ENCODE results near the gene SHISAL1. TPM values are rescaled to one million over a fixed set of nuclear protein-coding genes. Genes with fewer than 3 reads are reported as not detected.
A peak's percentile ranks its signal among the peaks of the same experiment; 100 is the strongest.

Gene SHISAL1
- total RNA-seq, 6 experiments from 2014 or later: 0.05 to 0.31 (median 0.17) TPM

DNA sequence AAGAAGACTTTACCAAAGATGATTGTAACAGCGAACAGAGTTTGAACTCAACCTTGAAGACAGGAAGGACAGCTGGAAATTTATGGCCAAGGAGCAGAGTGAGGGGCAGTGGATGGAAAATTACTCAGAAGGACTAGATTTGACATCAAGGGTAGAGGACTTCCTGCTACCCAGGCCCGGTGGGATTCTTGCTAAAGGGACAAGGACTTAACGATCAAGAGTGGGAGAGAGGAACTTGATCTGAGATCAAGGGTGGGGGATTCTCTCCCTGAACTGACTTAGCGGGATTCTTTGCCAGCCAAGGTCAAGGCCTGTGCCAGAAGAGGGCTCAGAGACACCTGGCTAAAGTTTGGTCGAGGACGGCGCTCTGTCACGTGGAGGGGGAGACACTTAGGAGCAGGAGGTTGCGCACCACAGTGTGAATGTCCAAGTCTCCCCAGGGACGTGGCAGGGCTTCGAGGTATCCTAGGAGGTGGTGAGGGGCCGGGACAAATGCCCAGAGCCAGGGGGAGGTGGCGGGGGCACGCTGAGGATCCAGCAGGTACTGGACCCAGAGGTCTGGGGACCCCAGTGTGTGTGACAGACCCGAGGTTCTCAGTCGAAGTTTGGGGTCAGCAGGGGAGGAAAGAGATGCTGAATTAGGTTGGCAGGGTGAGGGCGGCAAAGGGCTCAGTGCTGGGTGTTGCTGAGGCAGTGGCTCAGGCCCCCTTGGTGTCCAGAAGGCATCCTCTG lies 46.1 kb upstream of the SHISAL1 start:
- WGBS (ENCODE audit: insufficient coverage, low coverage, low lambda C conversion rate, missing lambda C conversion rate): 36% methylated on average over 6 of the region's 17 CpGs
- Histone ChIP-seq H3K4me3 (no peak overlapping the region), H3K36me3 (no peaks in the 10 kb centered on the region), H3K27me3 (no peaks in the 10 kb centered on the region), H3K4me1 (no peaks in the 10 kb centered on the region), H3K9me3 (no peaks in the 10 kb centered on the region), H3K27ac (no peak overlapping the region)
- TF ChIP-seq, protein P1, sequence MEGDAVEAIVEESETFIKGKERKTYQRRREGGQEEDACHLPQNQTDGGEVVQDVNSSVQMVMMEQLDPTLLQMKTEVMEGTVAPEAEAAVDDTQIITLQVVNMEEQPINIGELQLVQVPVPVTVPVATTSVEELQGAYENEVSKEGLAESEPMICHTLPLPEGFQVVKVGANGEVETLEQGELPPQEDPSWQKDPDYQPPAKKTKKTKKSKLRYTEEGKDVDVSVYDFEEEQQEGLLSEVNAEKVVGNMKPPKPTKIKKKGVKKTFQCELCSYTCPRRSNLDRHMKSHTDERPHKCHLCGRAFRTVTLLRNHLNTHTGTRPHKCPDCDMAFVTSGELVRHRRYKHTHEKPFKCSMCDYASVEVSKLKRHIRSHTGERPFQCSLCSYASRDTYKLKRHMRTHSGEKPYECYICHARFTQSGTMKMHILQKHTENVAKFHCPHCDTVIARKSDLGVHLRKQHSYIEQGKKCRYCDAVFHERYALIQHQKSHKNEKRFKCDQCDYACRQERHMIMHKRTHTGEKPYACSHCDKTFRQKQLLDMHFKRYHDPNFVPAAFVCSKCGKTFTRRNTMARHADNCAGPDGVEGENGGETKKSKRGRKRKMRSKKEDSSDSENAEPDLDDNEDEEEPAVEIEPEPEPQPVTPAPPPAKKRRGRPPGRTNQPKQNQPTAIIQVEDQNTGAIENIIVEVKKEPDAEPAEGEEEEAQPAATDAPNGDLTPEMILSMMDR (IDR thresholded peaks at IDR 0.05): no peak
- no peak for TF ChIP-seq POLR2A (IDR thresholded peaks at IDR 0.05)
- peak; percentile 13 to 41 (median 32) for DNase-seq
- intact Hi-C loops (cut with DNase I): no loop called here
- ATAC-seq: no peak

DNA sequence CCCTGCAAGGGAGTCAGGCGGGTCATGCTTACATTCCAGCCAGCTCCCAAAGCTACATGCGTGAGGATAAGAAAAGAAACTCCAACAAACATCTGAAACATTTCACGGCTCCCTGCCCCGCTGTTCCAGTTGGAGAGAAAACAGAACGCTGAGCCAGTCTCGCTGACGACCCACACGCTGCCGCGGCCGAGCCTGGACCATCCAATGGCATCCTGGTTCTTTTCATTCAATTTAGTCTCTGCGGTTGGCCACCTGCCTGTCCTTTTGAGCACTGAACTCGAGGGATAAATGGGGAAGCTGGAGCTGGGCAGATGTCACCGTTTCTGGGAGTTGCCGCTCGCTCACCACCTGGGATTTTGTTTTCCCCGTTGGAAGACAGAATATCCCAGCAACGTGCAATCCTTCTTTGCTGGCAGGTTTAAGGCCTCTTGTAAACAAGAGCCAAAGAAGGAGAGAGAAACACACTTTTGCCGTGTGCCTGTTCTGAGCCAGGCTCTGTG lies 45.3 kb upstream of the SHISAL1 start:
- WGBS (ENCODE audit: insufficient coverage, low coverage, low lambda C conversion rate, missing lambda C conversion rate): 33% methylated on average over 8 of the region's 19 CpGs

DNA sequence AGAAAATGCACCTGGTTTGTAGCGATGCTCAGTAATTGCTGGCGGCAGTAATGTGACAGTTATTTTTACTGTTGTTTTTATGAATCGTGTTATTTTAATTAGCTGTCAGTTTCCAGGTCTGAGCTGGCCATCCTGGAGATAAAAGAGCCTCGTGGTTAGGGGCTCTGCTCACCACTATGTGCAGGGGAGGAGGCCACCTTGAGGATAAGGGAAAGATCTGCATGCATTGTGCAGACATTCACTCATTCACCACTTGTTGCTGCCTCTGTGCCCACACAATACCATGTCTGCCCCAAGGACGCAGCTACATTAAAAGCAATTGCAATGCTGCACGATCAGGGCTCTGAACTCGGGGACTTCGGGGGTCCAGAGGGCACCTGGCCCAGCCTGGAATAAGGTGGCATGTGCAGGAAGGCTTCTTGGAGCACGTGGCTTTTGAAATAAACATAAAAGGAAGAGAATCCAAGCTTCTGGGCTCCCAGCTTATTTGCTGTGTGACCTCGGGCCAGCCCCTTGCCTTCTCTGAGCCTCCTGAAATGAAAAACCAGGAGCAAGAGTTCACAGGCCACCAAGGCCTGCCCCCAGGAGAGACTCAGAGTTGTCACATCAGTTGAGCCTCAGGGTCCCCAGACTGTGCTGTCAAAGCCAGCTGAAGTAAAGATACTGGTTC lies 44.7 kb upstream of the SHISAL1 start:
- WGBS (ENCODE audit: insufficient coverage, low coverage, low lambda C conversion rate, missing lambda C conversion rate): 32% methylated on average over 9 of the region's 10 CpGs
- intact Hi-C loops (cut with DNase I): no loop called here
- Histone ChIP-seq H3K4me3 (no peak overlapping the region), H3K27me3 (no peaks in the 10 kb centered on the region), H3K4me1 (no peaks in the 10 kb centered on the region), H3K9me3 (no peaks in the 10 kb centered on the region), H3K27ac (no peak overlapping the region), H3K36me3 (no peaks in the 10 kb centered on the region)
- peak in 2 of 3 donors; percentile 2 to 31 for DNase-seq
- no peak for ATAC-seq
- TF ChIP-seq, protein P1 (IDR thresholded peaks at IDR 0.05): no peak
- no peak for TF ChIP-seq POLR2A (IDR thresholded peaks at IDR 0.05)

More for the DNA sequence above, 45.3 kb upstream of the SHISAL1 start:
- Histone ChIP-seq H3K36me3 (no peaks in the 10 kb centered on the region), H3K27me3 (no peaks in the 10 kb centered on the region), H3K9me3 (no peaks in the 10 kb centered on the region), H3K27ac (no peak overlapping the region), H3K4me3 (no peak overlapping the region), H3K4me1 (no peaks in the 10 kb centered on the region)
- intact Hi-C loops (cut with DNase I): no loop called here
- DNase-seq: peak; percentile 11 to 41 (median 22)
- TF ChIP-seq, protein P1 (IDR thresholded peaks at IDR 0.05): no peak
- TF ChIP-seq POLR2A (IDR thresholded peaks at IDR 0.05): no peak
- no peak for ATAC-seq

DNA sequence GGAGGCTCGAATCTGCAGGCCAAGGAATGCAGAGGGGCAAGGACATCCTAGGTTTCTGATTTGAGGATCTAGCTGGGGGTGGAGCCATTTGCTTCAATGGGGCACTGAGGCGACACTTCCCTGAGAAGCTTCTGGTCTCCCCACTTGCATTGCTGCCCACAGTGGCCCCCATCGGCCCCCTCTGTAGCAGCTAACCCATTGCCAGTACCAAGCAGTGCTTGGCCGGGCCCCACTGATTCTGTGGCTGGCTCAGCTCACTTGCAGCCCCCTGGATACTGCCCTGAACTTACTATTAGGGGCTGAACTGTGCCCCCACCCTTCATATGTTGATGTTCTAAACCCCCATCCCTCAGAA lies 42.9 kb upstream of the SHISAL1 start:
- H3K36me3 ChIP-seq: no peaks in the 10 kb centered on the region
- H3K4me1 ChIP-seq: no peaks in the 10 kb centered on the region
- H3K27ac ChIP-seq: no peak overlapping the region
- no peaks in the 10 kb centered on the region for H3K27me3 ChIP-seq
- intact Hi-C loops (cut with DNase I): no loop called here
- DNase-seq (peak in 2 of 3 donors; percentile 10 to 22), ATAC-seq (no peak)
- WGBS (ENCODE audit: insufficient coverage, low coverage, low lambda C conversion rate, missing lambda C conversion rate): 36% methylated on average over 1 of the region's 4 CpGs
- H3K9me3 ChIP-seq: no peaks in the 10 kb centered on the region
- TF ChIP-seq POLR2A (IDR thresholded peaks at IDR 0.05): no peak
- TF ChIP-seq, protein P1 (IDR thresholded peaks at IDR 0.05): no peak
- H3K4me3 ChIP-seq: no peak overlapping the region
